Dermis blood vessel endothelial cell (primary cell): ENCODE results near the gene KRT33A. TPM values are rescaled to one million over a fixed set of nuclear protein-coding genes. Genes with fewer than 3 reads are reported as not detected.
"Not testable (repeated sequence)": the region's sequence is repeated elsewhere in the genome, so short reads cannot be mapped to it uniquely, and the experiment has no call there.

Experiments
- DNase-seq: peaks from one replicate; pipeline ENCODE4 v3.0.0; 2010
- total RNA-seq: library from RNA; depleted of rRNA; stranded (reverse); fragments of >200 nt; gene quantifications from 2 replicates; pipeline ENCODE4 v1.2.3, GENCODE V29; 2014

Gene KRT33A
- total RNA-seq, 1 donor from 2014 or later, result not detected

GRCh38 chr17:41360296-41360995 is 9.8 kb upstream of the KRT33A start:
- no peak for DNase-seq

GRCh38 chr17:41354536-41354935 is 3.9 kb upstream of the KRT33A start:
- no peak for DNase-seq

DNA sequence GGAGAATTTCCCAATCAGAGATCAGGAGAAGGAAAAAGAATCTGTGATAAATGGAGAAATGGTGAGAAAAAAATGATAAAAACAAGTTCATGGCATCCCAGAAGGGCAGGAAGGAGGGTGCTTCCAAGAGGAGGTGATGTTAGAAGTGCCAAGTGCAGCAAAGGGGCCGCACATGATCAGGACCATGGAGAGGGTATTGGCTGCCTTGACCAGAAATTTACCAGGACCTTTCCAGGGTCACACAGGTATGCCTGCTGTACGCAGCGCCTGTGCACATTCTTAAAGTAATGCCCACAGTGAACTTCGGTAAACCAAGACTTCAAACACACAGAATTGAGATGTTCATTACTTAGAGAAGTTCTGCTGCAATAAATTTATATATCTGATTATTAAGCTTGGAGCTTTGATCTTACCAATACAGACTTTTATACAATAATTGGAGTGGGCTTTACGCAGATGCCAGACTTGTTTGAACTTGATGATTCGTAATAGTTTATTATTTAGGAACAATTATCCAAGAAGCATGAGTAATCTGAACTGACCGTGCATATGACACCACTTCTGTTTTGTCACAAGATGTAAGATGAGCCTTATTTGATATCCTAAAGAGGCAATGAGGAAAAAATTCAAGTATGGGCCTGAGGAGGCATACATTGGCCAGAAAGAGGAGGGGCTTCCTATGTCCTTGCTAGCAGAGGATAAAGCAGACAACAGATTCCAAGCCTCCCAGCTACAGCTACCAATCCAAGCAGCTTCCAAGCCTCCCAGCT is 2.2 kb upstream of the KRT33A start:
- DNase-seq, result peak; percentile 5

- no peak for DNase-seq
Measured at GRCh38 chr17:41351177-41351576, 549 bp upstream of the KRT33A start.

- no peak for DNase-seq
Measured at GRCh38 chr17:41347869-41348760, 2.5 kb downstream of the KRT33A start.

- not testable (repeated sequence) for DNase-seq
Measured at GRCh38 chr17:41346421-41346820, 4.2 kb downstream of the KRT33A start.

GRCh38 chr17:41345992-41346391 is 4.6 kb downstream of the KRT33A start:
- no peak for DNase-seq

GRCh38 chr17:41343029-41343428 is 7.6 kb downstream of the KRT33A start:
- no peak for DNase-seq

- DNase-seq, result no peak
Measured at GRCh38 chr17:41340934-41341861, 9.4 kb downstream of the KRT33A start.

GRCh38 chr17:41340494-41340893 is 10.1 kb downstream of the KRT33A start:
- no peak for DNase-seq

GRCh38 chr17:41339571-41340172 is 11.0 kb downstream of the KRT33A start:
- DNase-seq, result no peak

DNA sequence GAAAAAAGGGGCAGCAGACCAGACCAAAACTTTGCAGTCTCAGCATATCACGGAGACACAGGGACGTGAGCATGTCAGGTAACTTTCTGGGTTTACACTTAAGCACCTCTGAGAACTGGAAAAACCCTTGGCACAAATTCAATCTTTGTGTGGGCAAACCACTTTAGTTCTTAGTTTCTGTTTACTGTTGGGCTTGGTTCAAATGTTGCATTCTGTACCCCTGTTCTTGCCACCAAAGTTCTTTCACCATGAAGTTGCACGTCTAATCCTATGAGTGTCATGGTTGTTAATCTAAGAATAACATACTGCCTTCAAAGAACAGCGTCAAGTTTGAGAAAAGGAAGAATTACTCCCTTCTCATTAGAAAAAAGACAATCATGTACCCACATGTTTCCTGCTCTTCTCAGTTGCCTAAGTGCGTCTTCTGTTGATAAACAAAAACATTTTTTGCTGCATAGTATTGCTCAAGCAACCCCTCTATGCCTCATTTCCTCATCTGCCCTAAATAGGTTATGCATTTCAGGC is 11.6 kb downstream of the KRT33A start:
- DNase-seq, result no peak

DNA sequence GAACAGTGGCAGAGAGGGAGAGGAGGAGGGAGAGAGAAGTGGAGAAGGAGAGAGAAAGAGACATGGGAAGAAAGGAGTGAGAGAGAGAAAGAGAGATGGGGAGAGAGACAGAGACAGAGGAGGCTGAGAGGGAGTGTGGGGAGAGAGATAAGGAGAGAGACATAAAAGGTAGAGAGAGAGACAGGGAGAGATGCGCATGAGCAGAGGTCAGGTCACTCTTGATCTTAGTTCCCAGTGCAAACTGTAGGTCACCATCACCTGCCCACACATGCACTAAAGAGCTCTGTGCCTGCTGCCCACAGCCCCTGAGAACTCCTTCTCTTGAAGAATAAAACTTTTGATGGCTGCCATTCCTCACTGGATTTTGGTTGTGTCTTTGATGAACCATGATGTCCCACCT is 14.9 kb downstream of the KRT33A start:
- DNase-seq, result no peak

GRCh38 chr17:41334385-41335305 is 16.0 kb downstream of the KRT33A start:
- DNase-seq, result no peak

GRCh38 chr17:41333836-41334235 is 16.8 kb downstream of the KRT33A start:
- no peak for DNase-seq

DNA sequence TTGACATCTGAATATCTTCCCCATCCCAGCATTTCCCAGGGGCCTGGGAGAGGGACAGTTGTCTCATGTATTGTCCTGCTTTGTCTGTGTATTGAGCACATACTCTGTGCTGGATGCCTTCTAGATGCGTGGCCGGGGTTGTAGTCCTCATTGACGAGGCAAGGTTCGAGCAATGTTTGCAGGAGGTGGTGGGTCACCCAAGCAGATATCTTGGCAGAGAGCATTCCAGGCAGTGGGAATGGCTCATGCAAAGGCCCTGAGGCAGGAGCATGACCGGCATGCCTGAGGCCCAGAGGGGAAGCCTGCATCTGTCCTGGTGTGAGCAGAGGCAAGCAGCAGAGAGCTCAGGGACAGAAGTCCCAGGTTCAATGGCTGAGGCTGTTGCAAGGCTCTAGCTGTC is 17.5 kb downstream of the KRT33A start:
- no peak for DNase-seq

DNA sequence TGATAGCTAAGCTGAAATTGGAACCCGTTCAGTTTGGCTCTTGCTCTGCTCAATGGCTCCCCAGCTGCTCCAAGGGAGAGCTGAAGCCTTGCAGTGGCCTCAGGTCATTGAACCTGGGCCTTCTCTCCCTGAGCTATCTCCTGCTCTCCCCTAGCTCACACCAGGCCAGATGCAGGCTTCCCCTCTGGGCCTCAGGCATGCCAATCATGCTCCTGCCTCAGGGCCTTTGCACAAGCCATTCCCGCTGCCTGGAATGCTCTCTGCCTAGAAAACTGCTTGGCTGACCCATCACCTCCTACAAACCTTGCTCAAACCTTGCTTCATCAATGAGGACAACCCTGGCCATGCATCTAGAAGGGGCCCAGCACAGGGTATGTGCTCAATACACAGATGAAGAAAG is 18.4 kb downstream of the KRT33A start:
- DNase-seq, result no peak

DNA sequence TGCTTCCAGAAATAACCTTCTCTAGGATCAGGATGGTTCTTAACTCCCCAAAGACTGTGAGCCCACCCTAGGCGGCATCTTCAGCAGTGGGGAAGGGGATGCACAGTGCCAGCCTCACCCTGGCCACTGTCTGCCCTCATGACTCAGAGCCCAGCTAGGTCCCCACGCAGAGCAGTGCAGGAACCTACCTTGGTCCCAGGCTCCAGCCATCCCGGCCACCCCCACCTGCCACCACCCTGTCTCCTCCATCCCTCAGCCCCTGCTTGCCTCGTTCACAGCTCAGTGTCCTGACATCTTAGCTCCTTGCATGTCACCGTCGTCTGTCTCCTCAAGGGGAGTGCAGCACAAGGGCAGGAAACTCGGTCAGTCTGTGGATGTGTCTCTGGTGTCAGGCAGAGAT is 19.0 kb downstream of the KRT33A start:
- no peak for DNase-seq

- peak; percentile 67 for DNase-seq
Measured at GRCh38 chr17:41329279-41329948, 21.2 kb downstream of the KRT33A start.

DNA sequence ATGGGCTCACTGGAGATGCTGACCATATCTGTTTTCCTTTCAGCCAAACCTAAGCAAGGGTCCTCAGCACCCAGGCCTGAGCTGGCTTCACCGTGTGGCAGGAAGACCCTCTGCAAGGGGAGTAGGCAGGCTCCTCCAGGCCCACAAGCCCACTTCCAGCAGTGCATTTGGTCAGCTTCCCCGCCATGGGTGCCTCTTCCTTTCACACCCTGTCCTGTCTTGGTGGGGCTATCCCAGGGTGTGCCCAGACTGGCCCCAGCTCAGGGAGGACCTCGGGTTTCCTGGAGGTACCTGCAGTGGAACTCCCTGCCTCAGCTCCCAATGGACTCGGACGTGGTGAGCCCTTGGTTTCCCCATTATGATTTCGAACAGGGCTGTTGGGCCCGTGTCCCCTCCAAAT is 22.4 kb downstream of the KRT33A start:
- DNase-seq, result no peak
